HFF-Myc (cell line): ENCODE data around the gene POLR1C.
"Not testable (repeated sequence)": the region's sequence is repeated elsewhere in the genome, so short reads cannot be mapped to it uniquely, and the experiment has no call there.

Source experiments
- DNase-seq: peaks from one replicate; pipeline ENCODE4 v3.0.0-alpha.2; 2011; ENCODE audit warnings: low read depth; ENCODE audit errors: extremely low read depth
- H3K4me3 ChIP-seq: replicated peaks from 2 replicates; pipeline ENCODE4 v1.5.1; 2011; ENCODE audit warnings: low read depth, mild to moderate bottlenecking, control low read depth, low read length
- TF ChIP-seq, protein P1 (sequence below): IDR thresholded peaks from 2 replicates; pipeline ENCODE4 v1.5.1; 2012; ENCODE audit warnings: mild to moderate bottlenecking, low read depth, low read length, control low read depth; ENCODE audit errors: missing control alignments

The POLR1C gene

DNA sequence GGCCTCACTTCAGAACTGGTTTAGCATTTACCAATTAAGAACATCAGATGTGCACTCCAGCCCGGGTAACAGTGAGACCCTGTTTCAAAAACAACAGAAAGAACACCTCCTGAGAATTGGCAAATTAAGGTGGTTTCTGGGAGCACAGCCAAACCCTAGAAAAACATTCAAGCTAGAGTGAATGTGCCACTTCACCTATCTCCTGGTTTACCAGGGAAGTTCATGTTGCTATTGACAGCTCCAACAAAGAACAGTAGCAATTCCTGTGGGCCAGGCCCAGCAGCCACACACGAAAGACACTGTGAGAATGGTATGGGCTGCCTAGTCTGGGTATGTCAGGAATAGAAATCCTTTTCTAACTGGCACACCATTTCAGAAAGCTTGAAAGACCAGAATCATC, 4.9 kb downstream of the POLR1C start:
- TF ChIP-seq, protein P1, sequence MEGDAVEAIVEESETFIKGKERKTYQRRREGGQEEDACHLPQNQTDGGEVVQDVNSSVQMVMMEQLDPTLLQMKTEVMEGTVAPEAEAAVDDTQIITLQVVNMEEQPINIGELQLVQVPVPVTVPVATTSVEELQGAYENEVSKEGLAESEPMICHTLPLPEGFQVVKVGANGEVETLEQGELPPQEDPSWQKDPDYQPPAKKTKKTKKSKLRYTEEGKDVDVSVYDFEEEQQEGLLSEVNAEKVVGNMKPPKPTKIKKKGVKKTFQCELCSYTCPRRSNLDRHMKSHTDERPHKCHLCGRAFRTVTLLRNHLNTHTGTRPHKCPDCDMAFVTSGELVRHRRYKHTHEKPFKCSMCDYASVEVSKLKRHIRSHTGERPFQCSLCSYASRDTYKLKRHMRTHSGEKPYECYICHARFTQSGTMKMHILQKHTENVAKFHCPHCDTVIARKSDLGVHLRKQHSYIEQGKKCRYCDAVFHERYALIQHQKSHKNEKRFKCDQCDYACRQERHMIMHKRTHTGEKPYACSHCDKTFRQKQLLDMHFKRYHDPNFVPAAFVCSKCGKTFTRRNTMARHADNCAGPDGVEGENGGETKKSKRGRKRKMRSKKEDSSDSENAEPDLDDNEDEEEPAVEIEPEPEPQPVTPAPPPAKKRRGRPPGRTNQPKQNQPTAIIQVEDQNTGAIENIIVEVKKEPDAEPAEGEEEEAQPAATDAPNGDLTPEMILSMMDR, result no peak
- no peak overlapping the region for H3K4me3 ChIP-seq
- no peak for DNase-seq

DNA sequence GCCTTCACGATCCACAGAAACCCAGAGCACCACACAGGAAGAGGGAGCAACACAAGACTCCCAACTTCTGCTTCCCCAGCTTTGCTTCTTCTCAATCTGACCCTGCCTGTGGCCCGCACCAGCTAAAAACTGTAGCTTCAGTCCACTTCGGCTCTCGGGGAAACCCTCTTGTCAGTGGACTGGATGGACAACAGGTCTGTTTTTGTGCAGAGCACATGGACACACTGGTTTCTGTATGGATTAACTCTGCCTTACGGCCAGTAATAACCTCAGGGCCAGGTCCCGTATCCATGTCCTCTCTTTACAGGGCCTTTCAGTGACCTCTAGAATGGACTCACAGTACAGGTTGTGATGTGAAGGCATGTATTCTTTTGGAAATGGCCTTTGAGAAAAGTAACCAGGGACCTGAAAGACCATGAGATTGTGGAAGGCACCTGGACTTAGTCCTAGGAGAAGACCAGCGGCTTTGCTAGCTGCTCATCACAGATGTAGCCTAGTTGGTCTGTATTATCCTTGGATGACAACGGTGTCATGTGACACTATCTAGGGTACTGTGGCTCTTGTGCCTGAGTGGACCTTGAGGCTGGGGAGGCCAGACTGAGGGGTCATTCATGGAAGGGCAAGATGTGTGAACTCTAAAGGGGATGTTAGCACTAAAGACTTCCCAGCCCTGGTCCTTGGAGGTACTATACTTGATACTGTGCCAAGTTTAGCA, 5.8 kb downstream of the POLR1C start:
- TF ChIP-seq, protein P1, result no peak
- H3K4me3 ChIP-seq, result no peak overlapping the region
- DNase-seq, result no peak

DNA sequence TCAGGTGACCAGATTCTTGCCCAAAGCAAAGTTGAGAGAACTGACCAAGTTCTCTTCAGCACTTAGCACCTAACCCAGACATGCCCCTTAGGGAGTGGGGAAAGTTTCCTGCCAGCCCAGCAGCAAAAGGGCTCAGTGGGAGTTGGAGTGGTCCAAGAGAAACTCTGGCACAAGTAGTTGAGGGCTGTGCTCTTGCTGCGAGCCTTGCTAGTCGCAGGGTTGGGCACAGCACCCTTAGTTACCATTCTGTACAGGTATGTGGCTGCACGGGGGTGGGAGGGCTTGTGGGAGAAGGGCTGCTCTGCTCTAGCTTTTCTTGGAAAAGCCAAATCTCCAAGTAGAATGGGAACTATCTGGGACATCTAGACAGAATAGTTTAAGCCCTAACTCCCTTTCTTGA, 6.4 kb downstream of the POLR1C start:
- DNase-seq, result no peak
- TF ChIP-seq, protein P1, result no peak
- H3K4me3 ChIP-seq, result no peak overlapping the region

DNA sequence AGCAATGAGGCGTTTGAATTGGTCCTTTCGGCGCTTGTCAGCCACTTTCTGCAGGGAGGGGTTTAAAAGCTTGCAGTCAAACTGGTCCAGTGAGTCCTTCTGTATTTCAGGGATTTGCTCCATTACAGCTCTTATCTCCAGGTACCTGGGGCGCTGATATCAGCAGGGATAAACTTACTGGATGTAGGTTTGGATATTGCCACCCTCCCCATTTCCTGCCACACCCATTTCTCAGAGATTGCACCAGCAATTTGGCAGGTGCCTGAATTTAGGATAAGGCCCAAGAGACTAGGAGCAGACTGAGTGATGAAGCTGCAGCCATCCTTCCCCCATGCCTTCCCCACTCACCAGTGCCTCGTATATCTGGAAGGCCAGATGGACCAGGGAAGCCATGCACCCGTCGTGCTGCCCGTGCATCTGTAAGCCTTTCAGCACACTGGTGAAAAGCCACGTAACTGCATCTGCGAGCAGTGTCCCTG, 7.6 kb downstream of the POLR1C start:
- DNase-seq, result no peak
- TF ChIP-seq, protein P1, result no peak

DNA sequence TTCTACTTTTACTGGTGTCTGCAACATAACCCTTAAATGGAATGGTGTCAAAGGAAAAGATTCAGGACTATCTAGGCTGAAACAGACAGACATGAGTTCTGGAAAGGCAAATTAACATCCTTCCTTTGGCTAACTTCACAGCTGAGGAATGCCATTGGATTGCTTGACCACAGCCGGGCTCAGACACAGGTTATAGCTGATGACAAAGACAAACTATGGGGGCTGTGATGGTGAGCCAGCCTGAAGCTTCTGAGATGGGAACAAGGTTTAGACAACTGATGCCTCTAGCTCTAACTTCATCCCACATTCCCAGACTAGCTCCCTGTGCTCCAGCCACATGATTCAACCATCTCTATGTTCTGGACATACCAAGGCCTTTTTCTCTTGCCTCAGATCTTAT, 15.3 kb downstream of the POLR1C start:
- TF ChIP-seq, protein P1, result no peak
- no peak overlapping the region for H3K4me3 ChIP-seq
- no peak for DNase-seq

More for the DNA sequence above, 7.6 kb downstream of the POLR1C start:
- no peak overlapping the region for H3K4me3 ChIP-seq

DNA sequence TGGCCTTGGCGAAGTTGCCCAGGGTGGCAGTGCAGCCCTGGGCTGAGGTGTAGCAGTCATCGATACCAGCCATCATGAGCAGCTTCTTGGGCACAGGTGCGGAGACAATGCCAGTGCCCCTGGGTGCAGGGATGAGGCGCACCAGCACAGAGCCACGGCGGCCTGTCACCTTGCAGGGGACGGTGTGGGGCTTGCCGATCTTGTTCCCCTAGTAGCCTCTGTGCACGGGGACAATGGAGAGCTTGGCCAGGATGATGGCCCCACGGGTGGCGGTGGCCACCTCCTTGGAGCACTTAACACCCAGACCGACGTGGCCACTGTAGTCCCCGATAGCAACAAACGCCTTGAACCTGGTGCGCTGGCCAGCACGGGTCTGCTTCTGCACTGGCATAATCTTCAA, 22.1 kb downstream of the POLR1C start:
- not testable (repeated sequence) for H3K4me3 ChIP-seq, DNase-seq

DNA sequence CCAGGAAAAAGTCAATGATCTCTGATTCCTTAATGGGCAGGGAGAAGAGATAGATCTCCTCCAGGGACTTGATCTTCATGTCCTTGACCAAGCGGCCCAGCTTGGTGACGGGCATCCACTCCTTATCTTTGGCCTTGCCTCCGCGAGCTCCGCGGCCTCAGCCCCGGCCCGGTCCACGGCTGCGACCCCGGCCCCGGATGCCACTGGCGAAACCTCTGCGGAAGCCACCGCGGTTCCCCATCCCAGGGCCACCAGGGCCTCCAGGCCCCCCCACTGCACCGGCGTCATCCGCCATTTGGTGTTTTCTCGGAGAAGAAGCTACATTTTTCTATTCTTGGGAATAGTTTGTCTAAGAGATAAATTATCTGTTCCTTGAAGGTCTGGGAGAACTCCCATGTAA, 22.5 kb downstream of the POLR1C start:
- not testable (repeated sequence) for DNase-seq, H3K4me3 ChIP-seq

DNA sequence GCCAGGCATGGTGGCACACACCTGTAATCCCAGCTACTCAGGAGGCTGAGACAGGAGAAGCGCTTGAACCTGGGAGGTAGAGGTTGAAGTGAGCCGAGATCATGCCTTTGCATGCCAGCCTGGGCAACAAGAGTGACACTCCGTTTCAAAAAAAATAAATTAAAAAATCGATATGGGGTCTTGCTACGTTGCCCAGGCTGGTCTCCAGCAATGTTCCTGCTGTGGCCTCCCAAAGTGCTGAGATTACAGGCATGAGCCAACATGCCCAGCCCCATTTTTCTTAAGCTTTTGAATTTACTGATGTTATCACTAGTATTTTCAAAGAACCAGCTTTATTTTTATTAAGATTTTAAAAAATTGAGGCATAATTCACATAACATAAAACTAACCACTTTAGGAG, 23.6 kb downstream of the POLR1C start:
- H3K4me3 ChIP-seq, result no peak overlapping the region
- TF ChIP-seq, protein P1, result no peak
- DNase-seq, result no peak
